Ovary (tissue), 9 donors: Measurements from ENCODE around the gene WASL. TPM values are rescaled to one million over a fixed set of nuclear protein-coding genes. Genes with fewer than 3 reads are reported as not detected.
"Not testable (repeated sequence)": the region's sequence is repeated elsewhere in the genome, so short reads cannot be mapped to it uniquely, and the experiment has no call there.

Source experiments
- DNase-seq, 5 donors: peaks; one replicate each; pipeline ENCODE4 v3.0.0-alpha.2; 2019 to 2020
- H3K27ac ChIP-seq, 2 donors: fragments of 200-600 bp; one replicate each; pipeline versions ENCODE4 v1.5.1 to v1.8.0; 2019 to 2022
- H3K27me3 ChIP-seq: fragments of 200-600 bp; one replicate; pipeline ENCODE4 v1.8.0; 2022
- H3K36me3 ChIP-seq: fragments of 200-600 bp; sonication (generic); one replicate; pipeline ENCODE4 v1.5.1; 2019
- H3K4me1 ChIP-seq: one replicate; pipeline ENCODE4 v1.8.1; 2013; ENCODE audit warnings: mild to moderate bottlenecking, moderate library complexity; ENCODE audit not compliant: insufficient read depth
- H3K4me3 ChIP-seq: fragments of 200-600 bp; sonication (generic); one replicate; pipeline ENCODE4 v1.5.1; 2017
- H3K9me3 ChIP-seq, 2 donors: fragments of 200-600 bp in 1 of 2; sonication (generic) in 1 of 2; one replicate each; pipeline versions ENCODE4 v1.5.1 to v1.8.1; 2013 to 2019; ENCODE audit warnings: mild to moderate bottlenecking in 1 of 2, moderate library complexity in 1 of 2
- EP300 ChIP-seq: sonication (generic); formaldehyde crosslinking; IDR thresholded peaks from one replicate; pipeline ENCODE4 v1.6.1; 2017; ENCODE audit warnings: antibody characterized with exemption
- POLR2A ChIP-seq: fragments of 450-650 bp; IDR thresholded peaks from one replicate; pipeline ENCODE4 v1.6.1; 2017; ENCODE audit warnings: antibody characterized with exemption, mild to moderate bottlenecking, moderate library complexity
- WGBS, 3 donors: extraction: QIAGEN DNeasy Blood & Tissue Kit in 1 of 3; methylation state at CpG; one replicate each; pipeline versions ENCODE4 v1.1.5 to v1.1.7; 2013 to 2017; 5-methylcytosine and 5-hydroxymethylcytosine counted together
- intact Hi-C, 4 donors: fragments of 100-400 bp; cut with DNase I; formaldehyde crosslinking; loops; one replicate each; pipeline versions ENCODE4 v1.11.0 to v1.15.1; 2022 to 2023
- polyA plus RNA-seq, 2 donors: library from polyadenylated mRNA; stranded (reverse); fragments of 200-250 nt in 1 of 2; fragments of 350-450 nt in 1 of 2; fragmentation: Illumina TruSeq in 1 of 2; extraction: RNeasy Lipid Tissue Mini Kit (QIAGEN cat#74804) in 1 of 2; gene quantifications; one replicate each; pipeline ENCODE4 v1.2.3, GENCODE V29; 2013 to 2014
- total RNA-seq, 7 donors: library from RNA; depleted of rRNA in 2 of 7; stranded (reverse); fragments of >200 nt in 2 of 7; fragmentation: NEBNext Ultra II Directional in 3 of 7; extraction: Animal tissue kit (Norgen Biotek cat#: 25700) in 3 of 7; gene quantifications; one replicate each; pipeline versions ENCODE4 v1.1.0 to v1.2.4, GENCODE V29; 2016 to 2023
- TF ChIP-seq, protein P1 (sequence below), 3 donors: fragments of 450-650 bp in 2 of 3; fragments of 200-600 bp in 1 of 3; IDR thresholded peaks; one replicate each; pipeline versions ENCODE4 v1.5.1 to v1.8.0; 2016 to 2022; ENCODE audit warnings: antibody characterized with exemption in 3 of 3, mild to moderate bottlenecking in 1 of 3
- donor health status: DM: no; HTN: no; CAD: no; lungs with moderate emphysema.
- donor health status: DM: no; HTN: no; CAD: no.
- donor health status: Bipolar disorder and iron deficiency.
- donor health status: DM: yes; HTN: yes; CAD: no.
- donor health status: DM: no; HTN: no; CAD: no.
- donor health status: DM: yes; HTN: yes; CAD: no.

WASL gene
- total and polyA plus RNA-seq, 9 donors, result 29.1 to 71.5 (median 45.0) TPM

DNA sequence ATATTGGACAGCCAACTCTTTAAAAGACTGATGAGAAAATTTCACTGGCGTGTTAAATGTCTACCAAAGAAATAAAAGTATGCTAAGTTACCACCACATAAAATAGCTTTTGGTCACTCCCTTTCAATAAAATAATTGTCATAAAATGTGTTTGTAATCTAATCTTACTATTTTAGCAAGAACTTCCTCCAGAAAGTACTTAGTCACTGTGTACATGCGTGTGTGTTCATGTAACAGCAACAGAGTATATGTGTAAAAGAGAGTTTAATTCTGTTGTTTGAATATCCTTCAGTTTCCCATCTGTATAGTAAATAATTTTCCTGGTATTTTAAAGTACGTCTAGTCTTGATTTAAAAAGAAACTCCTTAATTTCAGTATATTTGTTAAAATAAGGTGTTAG, 35.0 kb upstream of the WASL start:
- Histone ChIP-seq H3K9me3 (no peaks in the 10 kb centered on the region), H3K4me1 (peaks cover 7% of the 10 kb centered on the region), H3K36me3 (no peaks in the 10 kb centered on the region), H3K27ac (peak overlapping the region in 1 of 2 donors; percentile 65), H3K4me3 (no peak overlapping the region), H3K27me3 (no peaks in the 10 kb centered on the region)
- intact Hi-C loops, result no loop called here
- 25 to 42% (median 28%) methylated on average over 3 of the region's 3 CpGs for WGBS, 3 donors
- no peak for DNase-seq
- TF ChIP-seq, protein P1, sequence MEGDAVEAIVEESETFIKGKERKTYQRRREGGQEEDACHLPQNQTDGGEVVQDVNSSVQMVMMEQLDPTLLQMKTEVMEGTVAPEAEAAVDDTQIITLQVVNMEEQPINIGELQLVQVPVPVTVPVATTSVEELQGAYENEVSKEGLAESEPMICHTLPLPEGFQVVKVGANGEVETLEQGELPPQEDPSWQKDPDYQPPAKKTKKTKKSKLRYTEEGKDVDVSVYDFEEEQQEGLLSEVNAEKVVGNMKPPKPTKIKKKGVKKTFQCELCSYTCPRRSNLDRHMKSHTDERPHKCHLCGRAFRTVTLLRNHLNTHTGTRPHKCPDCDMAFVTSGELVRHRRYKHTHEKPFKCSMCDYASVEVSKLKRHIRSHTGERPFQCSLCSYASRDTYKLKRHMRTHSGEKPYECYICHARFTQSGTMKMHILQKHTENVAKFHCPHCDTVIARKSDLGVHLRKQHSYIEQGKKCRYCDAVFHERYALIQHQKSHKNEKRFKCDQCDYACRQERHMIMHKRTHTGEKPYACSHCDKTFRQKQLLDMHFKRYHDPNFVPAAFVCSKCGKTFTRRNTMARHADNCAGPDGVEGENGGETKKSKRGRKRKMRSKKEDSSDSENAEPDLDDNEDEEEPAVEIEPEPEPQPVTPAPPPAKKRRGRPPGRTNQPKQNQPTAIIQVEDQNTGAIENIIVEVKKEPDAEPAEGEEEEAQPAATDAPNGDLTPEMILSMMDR (IDR thresholded peaks at IDR 0.05), result no peak
- TF ChIP-seq POLR2A, result no peak
- TF ChIP-seq EP300, result no peak

DNA sequence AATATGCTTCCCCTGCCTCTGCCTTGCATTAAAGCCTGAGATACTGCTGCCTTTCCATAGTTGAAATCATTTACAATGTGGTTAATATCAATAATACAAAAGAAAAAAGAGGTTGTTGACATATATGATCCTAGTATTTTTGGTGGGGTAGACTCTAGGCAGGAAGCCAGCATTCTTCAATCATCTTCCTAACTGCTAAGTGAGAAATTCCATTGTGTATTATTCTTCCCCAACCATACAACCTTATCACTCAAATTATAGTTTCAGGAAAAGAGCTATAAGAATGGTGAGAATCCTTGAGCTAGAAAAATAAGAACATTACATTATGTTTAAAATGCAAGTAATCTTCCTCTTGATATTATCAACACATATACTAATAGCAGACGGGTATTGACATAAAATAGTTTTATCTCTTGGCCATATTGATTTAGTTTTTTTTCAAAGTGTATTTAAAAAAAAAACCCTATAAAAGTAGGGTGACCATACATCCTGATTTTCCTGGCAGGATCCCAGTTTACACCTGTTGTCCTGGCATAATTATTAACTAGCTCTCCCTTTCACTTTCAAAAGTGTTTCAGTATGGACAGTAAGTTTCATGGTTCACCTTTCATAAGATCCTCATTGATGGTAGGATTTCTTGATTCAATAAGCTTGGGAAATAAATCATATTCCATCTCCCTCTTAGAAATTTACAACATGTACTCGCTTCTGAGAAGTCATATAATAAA, 33.4 kb upstream of the WASL start:
- 70 to 93% (median 87%) methylated on average over 2 of the region's 2 CpGs for WGBS, 3 donors

DNA sequence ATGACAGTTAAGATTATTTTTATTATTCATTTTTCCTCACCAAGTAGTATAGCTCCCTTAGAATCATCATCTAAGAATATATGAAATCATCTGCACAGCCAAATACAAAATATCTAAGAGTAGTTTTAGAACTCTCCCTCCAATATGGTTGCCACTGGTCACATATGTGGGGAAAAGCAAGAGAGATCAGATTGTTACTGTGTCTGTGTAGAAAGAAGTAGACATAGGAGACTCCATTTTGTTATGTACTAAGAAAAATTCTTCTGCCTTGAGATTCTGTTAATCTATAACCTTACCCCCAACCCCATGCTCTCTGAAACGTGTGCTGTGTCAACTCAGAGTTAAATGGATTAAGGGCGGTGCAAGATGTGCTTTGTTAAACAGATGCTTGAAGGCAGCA, 31.7 kb upstream of the WASL start:
- intact Hi-C loops, result not testable (repeated sequence)

More for the DNA sequence above, 33.4 kb upstream of the WASL start:
- no peak overlapping the region for H3K27ac ChIP-seq
- H3K4me3 ChIP-seq, result no peak overlapping the region
- intact Hi-C loops, result no loop called here
- TF ChIP-seq POLR2A (no peak), EP300 (no peak)
- TF ChIP-seq, protein P1 (IDR thresholded peaks at IDR 0.05), result no peak
- H3K27me3 ChIP-seq, result no peaks in the 10 kb centered on the region
- DNase-seq, result no peak
- H3K4me1 ChIP-seq, result peaks cover 3% of the 10 kb centered on the region
- no peaks in the 10 kb centered on the region for H3K36me3 ChIP-seq
- no peaks in the 10 kb centered on the region for H3K9me3 ChIP-seq

DNA sequence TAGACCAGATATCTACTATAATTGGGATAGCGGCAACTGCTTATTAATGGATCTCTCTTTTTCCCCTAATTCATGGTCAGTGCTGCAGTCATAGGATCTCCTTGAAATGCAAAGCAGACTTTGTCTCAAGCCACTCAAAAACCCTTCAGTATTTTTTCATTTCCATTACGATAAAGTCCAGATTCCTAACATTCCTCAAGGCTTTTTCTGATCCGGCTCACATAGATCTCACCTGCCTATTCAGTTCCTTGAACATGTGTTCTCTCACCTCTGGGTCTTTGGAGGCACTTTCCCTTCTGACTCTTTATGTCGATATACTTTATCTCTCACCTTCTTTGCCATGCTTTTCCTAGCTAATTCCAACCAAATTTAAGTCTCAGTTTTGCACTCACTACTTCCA, 25.7 kb upstream of the WASL start:
- H3K27me3 ChIP-seq, result no peaks in the 10 kb centered on the region
- 77 to 85% (median 82%) methylated on average over 4 of the region's 4 CpGs for WGBS, 3 donors
- H3K27ac ChIP-seq, result no peak overlapping the region
- H3K9me3 ChIP-seq, result no peaks in the 10 kb centered on the region
- H3K4me1 ChIP-seq, result peaks cover under 1% of the 10 kb centered on the region
- intact Hi-C loops, result no loop called here
- no peaks in the 10 kb centered on the region for H3K36me3 ChIP-seq
- TF ChIP-seq, protein P1 (IDR thresholded peaks at IDR 0.05), result no peak
- no peak for TF ChIP-seq EP300
- no peak for TF ChIP-seq POLR2A
- no peak overlapping the region for H3K4me3 ChIP-seq
- no peak for DNase-seq

More for the DNA sequence above, 31.7 kb upstream of the WASL start:
- H3K9me3 ChIP-seq, H3K4me3 ChIP-seq, DNase-seq, H3K27me3 ChIP-seq, H3K4me1 ChIP-seq, H3K27ac ChIP-seq, H3K36me3 ChIP-seq: not testable (repeated sequence)
- 71 to 89% (median 80%) methylated on average over 1 to 2 of the region's 2 CpGs for WGBS, 3 donors

DNA sequence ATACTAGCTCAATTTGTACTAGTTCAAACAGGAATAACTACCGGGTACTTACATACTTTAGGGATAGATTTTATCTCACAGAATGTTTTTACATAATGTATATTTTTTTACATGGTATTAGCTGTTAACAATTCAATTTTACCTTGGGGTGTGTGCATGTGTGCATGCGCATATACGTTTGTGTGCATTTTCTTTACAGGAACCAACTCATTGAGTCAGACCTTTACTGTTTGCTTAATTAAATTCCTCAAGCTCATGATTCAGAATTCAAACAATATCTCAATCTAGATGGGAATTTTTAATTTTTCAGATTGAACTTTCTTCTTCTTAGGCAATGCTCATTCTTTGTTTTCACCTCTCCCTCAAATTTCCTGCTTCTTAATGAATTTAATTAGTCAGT, 24.7 kb upstream of the WASL start:
- Histone ChIP-seq H3K36me3 (no peaks in the 10 kb centered on the region), H3K4me1 (peaks cover 4% of the 10 kb centered on the region), H3K4me3 (no peak overlapping the region), H3K27ac (no peak overlapping the region), H3K27me3 (no peaks in the 10 kb centered on the region), H3K9me3 (no peaks in the 10 kb centered on the region)
- no peak for TF ChIP-seq POLR2A
- TF ChIP-seq EP300, result no peak
- TF ChIP-seq, protein P1 (IDR thresholded peaks at IDR 0.05), result no peak
- DNase-seq, result no peak
- intact Hi-C loops, result no loop called here
- 94 to 98% (median 97%) methylated on average over 3 of the region's 3 CpGs for WGBS, 3 donors
